KMS-11 (cell line): ENCODE data around the gene NDUFB10.

Experiments used
- H2AFZ ChIP-seq: fragments of 200-600 bp; sonication (generic); 2 replicates; pipeline ENCODE4 v1.6.1; 2016; ENCODE audit warnings: antibody characterized with exemption, mixed run types, low read depth
- H3K27ac ChIP-seq: fragments of 200-600 bp; sonication (generic); 2 replicates; pipeline ENCODE4 v1.6.1; 2016; ENCODE audit warnings: mild to moderate bottlenecking, mixed run types
- H3K27me3 ChIP-seq: fragments of 200-600 bp; sonication (generic); 2 replicates; pipeline ENCODE4 v1.6.1; 2017; ENCODE audit warnings: mild to moderate bottlenecking, low read depth, mixed run types, moderate library complexity; ENCODE audit not compliant: insufficient read depth
- H3K36me3 ChIP-seq: fragments of 200-600 bp; sonication (generic); 2 replicates; pipeline ENCODE4 v1.6.1; 2017; ENCODE audit warnings: mild to moderate bottlenecking, mixed run types; ENCODE audit not compliant: insufficient read depth
- H3K4me1 ChIP-seq: fragments of 200-600 bp; sonication (generic); 2 replicates; pipeline ENCODE4 v1.6.1; 2016; ENCODE audit warnings: mild to moderate bottlenecking, low read depth, mixed run types; ENCODE audit not compliant: poor library complexity, severe bottlenecking
- H3K4me2 ChIP-seq: fragments of 200-600 bp; sonication (generic); 2 replicates; pipeline ENCODE4 v1.7.0; 2016; ENCODE audit warnings: mild to moderate bottlenecking, mixed run types
- H3K4me3 ChIP-seq: fragments of 200-600 bp; sonication (generic); IDR thresholded peaks from 2 replicates; pipeline ENCODE4 v1.6.1; 2017; ENCODE audit warnings: low read depth, low read length, mixed read lengths; ENCODE audit not compliant: insufficient read depth
- H3K79me2 ChIP-seq: fragments of 200-600 bp; sonication (generic); 2 replicates; pipeline ENCODE4 v1.6.1; 2016; ENCODE audit warnings: low read depth, mixed run types; ENCODE audit not compliant: insufficient read depth
- H3K9ac ChIP-seq: fragments of 200-600 bp; sonication (generic); 2 replicates; pipeline ENCODE4 v1.6.1; 2016; ENCODE audit warnings: mild to moderate bottlenecking, mixed run types
- H4K20me1 ChIP-seq: fragments of 200-600 bp; sonication (generic); 2 replicates; pipeline ENCODE4 v1.6.1; 2016; ENCODE audit warnings: mild to moderate bottlenecking, mixed run types; ENCODE audit not compliant: insufficient read depth
- TF ChIP-seq, protein P1 (sequence below): fragments of 200-600 bp; sonication (generic); conservative IDR thresholded peaks from 2 replicates; pipeline ENCODE4 v1.6.1; 2017; ENCODE audit warnings: low read depth, mild to moderate bottlenecking, antibody characterized with exemption, low read length, moderate library complexity, mixed read lengths

The NDUFB10 gene

GRCh38 chr16:1913327-1914083, 45.8 kb upstream of the NDUFB10 start:
- Histone ChIP-seq H3K36me3 (no peaks in the 10 kb centered on the region), H3K4me2 (no peak overlapping the region), H3K4me1 (no peaks in the 10 kb centered on the region), H4K20me1 (no peaks in the 10 kb centered on the region), H3K27ac (no peak overlapping the region), H3K4me3 (no peak overlapping the region), H2AFZ (no peak overlapping the region), H3K27me3 (peaks cover 80% of the 10 kb centered on the region), H3K9ac (no peak overlapping the region), H3K79me2 (no peaks in the 10 kb centered on the region)
- TF ChIP-seq, protein P1, sequence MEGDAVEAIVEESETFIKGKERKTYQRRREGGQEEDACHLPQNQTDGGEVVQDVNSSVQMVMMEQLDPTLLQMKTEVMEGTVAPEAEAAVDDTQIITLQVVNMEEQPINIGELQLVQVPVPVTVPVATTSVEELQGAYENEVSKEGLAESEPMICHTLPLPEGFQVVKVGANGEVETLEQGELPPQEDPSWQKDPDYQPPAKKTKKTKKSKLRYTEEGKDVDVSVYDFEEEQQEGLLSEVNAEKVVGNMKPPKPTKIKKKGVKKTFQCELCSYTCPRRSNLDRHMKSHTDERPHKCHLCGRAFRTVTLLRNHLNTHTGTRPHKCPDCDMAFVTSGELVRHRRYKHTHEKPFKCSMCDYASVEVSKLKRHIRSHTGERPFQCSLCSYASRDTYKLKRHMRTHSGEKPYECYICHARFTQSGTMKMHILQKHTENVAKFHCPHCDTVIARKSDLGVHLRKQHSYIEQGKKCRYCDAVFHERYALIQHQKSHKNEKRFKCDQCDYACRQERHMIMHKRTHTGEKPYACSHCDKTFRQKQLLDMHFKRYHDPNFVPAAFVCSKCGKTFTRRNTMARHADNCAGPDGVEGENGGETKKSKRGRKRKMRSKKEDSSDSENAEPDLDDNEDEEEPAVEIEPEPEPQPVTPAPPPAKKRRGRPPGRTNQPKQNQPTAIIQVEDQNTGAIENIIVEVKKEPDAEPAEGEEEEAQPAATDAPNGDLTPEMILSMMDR, result no peak

DNA sequence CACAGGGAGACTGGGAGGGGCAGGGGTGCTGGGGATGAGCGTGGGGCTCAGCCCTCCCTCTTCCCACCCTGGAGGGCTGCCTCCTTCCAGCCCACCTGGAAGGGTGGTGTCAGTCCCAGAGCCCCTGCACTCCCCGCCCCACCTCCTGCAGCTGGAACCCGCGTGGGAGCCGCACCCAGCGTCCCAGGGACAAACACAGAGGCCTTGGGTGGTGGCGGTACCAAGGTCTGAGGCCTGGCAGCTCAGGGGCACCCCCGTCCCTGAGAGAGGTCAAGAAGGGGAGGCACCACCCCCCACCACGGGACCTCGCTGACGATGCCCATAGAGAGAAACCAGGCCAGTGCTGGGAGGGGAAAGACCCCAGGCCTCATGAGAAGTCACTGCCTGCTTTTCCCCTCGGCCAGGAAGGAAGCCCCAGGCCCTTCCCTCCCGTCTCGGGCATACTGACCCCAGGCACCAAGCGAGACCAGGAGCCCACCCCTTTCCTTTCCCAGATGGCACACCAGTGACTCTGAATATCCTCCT, 45.2 kb upstream of the NDUFB10 start:
- Histone ChIP-seq H3K4me2 (no peak overlapping the region), H3K36me3 (no peaks in the 10 kb centered on the region), H4K20me1 (no peaks in the 10 kb centered on the region), H3K79me2 (no peaks in the 10 kb centered on the region), H3K27me3 (peaks cover 80% of the 10 kb centered on the region), H3K4me1 (no peaks in the 10 kb centered on the region), H3K27ac (no peak overlapping the region), H2AFZ (no peak overlapping the region), H3K9ac (no peak overlapping the region), H3K4me3 (no peak overlapping the region)
- TF ChIP-seq, protein P1, result no peak

GRCh38 chr16:1914988-1915387, 44.4 kb upstream of the NDUFB10 start:
- H3K36me3 ChIP-seq, result no peaks in the 10 kb centered on the region
- no peaks in the 10 kb centered on the region for H3K79me2 ChIP-seq
- no peak overlapping the region for H3K4me2 ChIP-seq
- peaks cover 80% of the 10 kb centered on the region for H3K27me3 ChIP-seq
- no peak overlapping the region for H3K27ac ChIP-seq
- no peaks in the 10 kb centered on the region for H3K4me1 ChIP-seq
- no peak overlapping the region for H2AFZ ChIP-seq
- no peaks in the 10 kb centered on the region for H4K20me1 ChIP-seq
- H3K9ac ChIP-seq, result no peak overlapping the region
- H3K4me3 ChIP-seq, result no peak overlapping the region
- TF ChIP-seq, protein P1, result no peak

GRCh38 chr16:1915732-1916639, 43.4 kb upstream of the NDUFB10 start:
- Histone ChIP-seq H3K36me3 (no peaks in the 10 kb centered on the region), H3K4me1 (no peaks in the 10 kb centered on the region), H2AFZ (no peak overlapping the region), H3K27me3 (peaks cover 84% of the 10 kb centered on the region), H3K4me3 (no peak overlapping the region), H3K79me2 (no peaks in the 10 kb centered on the region), H3K9ac (no peak overlapping the region), H3K4me2 (no peak overlapping the region), H3K27ac (no peak overlapping the region), H4K20me1 (no peaks in the 10 kb centered on the region)
- TF ChIP-seq, protein P1, result no peak
